ENCODE measurements around the gene TBC1D19.

TBC1D19 gene

DNA sequence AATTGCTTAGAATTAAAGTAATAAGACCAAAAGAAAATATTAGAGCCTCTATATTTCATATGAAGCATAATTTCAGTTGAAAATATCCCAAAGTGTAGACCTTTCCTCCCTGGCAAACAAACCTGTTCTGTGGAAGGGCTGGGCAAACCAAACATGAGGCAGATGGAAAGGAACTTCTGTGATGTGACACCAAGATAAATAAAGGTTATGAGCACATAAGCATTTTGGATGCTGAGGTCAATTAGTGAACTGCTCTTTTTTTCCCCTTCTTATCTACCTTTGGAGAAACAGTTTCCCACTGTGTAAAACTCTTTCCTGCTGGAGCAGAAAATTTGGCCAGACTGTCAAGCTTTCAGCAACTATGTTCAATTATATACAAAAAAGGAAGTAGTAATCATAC is 167.1 kb downstream of the TBC1D19 start:
- Mint-ChIP-seq H3K27me3 (no peaks in the 10 kb centered on the region), H3K9me3 (no peaks in the 10 kb centered on the region), H3K4me1 (peaks cover 26% of the 10 kb centered on the region), H3K27ac (no peak overlapping the region), H3K36me3 (ENCODE audit: low read depth) (peaks cover 9% of the 10 kb centered on the region), H3K4me3 (no peak overlapping the region)
- DNase-seq (no peak), ATAC-seq (no peak)

DNA sequence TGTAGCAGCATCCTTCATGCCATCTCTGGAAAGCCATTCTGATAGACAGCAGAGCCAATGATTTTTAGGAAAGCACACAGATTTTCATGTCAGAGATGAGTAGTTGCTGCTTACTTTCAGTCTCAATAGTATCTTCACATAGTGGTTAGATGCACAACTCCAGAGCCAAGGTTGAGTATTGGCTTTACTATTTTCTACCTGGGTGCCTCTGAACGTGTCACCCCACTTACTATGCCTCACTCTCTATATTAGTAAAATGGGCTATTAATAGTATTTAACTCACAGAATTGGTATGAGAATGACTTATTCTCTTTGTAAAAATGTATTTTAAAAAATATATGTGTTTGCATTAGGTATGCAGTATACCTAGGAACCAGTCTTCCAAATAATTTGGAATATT is 168.0 kb downstream of the TBC1D19 start:
- H3K9me3 Mint-ChIP-seq: no peaks in the 10 kb centered on the region
- H3K36me3 Mint-ChIP-seq (ENCODE audit: low read depth): peaks cover 2% of the 10 kb centered on the region
- no peak overlapping the region for H3K4me3 Mint-ChIP-seq
- ATAC-seq (peak; percentile 79), DNase-seq (no peak)
- H3K4me1 Mint-ChIP-seq: peaks cover 19% of the 10 kb centered on the region
- no peaks in the 10 kb centered on the region for H3K27me3 Mint-ChIP-seq
- no peak overlapping the region for H3K27ac Mint-ChIP-seq

GRCh38 chr4:26753187-26753586 is 169.3 kb downstream of the TBC1D19 start:
- H3K36me3 Mint-ChIP-seq (ENCODE audit: low read depth): peaks cover 4% of the 10 kb centered on the region
- no peak overlapping the region for H3K4me3 Mint-ChIP-seq
- H3K27ac Mint-ChIP-seq: no peak overlapping the region
- no peaks in the 10 kb centered on the region for H3K27me3 Mint-ChIP-seq
- DNase-seq (no peak), ATAC-seq (no peak)
- H3K4me1 Mint-ChIP-seq: peaks cover 12% of the 10 kb centered on the region
- no peaks in the 10 kb centered on the region for H3K9me3 Mint-ChIP-seq

- no peak overlapping the region for H3K4me3 Mint-ChIP-seq
- no peaks in the 10 kb centered on the region for H3K9me3 Mint-ChIP-seq
- no peak overlapping the region for H3K27ac Mint-ChIP-seq
- no peaks in the 10 kb centered on the region for H3K27me3 Mint-ChIP-seq
- peaks cover 4% of the 10 kb centered on the region for H3K36me3 Mint-ChIP-seq (ENCODE audit: low read depth)
- H3K4me1 Mint-ChIP-seq: peaks cover 9% of the 10 kb centered on the region
- ATAC-seq: no peak
- no peak for DNase-seq
Measured at GRCh38 chr4:26753617-26754016, 169.7 kb downstream of the TBC1D19 start.

DNA sequence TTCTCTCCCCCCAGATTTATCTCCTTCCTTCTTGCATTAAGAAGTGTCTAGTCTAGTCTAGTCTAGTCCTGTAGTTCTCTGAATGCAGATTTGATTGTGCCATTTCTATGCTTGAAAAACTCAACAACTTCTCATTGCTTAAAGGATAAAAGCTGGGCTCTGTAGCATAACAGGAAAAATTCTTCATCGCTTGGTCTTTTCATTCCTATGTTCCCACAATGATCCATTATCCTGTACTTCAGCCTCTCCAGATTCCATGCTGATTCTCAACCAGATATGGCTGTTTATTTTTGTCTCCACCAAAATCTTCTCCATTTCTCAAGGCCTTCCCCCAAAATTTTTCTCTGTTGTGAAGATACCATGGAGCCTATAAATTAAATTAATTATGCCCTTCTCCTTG is 173.9 kb downstream of the TBC1D19 start:
- Mint-ChIP-seq H3K4me3 (no peak overlapping the region), H3K36me3 (ENCODE audit: low read depth) (peaks cover 5% of the 10 kb centered on the region), H3K27me3 (no peaks in the 10 kb centered on the region), H3K9me3 (no peaks in the 10 kb centered on the region), H3K27ac (no peak overlapping the region), H3K4me1 (peaks cover 2% of the 10 kb centered on the region)
- DNase-seq (no peak), ATAC-seq (no peak)

DNA sequence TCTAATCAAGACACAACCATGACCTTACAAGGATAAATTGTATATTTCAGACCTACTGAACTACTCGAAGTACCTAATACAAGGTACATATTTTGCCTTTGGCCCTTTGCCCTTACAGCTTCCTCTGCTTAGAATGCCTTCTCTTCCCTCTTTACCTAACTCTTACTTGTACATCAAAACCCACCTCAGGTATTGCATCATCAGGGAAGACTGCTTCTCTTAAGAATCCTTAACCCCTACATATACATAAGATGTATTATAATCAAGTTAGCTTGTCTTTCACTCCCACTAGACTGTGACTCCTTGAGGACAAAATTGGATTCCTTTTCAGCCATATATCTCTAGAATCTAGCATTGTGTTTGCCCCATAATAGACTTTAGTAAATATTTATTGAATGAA is 175.0 kb downstream of the TBC1D19 start:
- ATAC-seq (no peak), DNase-seq (no peak)
- Mint-ChIP-seq H3K4me3 (no peak overlapping the region), H3K27me3 (no peaks in the 10 kb centered on the region), H3K36me3 (ENCODE audit: low read depth) (peaks cover 5% of the 10 kb centered on the region), H3K27ac (no peak overlapping the region), H3K4me1 (peaks cover 2% of the 10 kb centered on the region), H3K9me3 (no peaks in the 10 kb centered on the region)

DNA sequence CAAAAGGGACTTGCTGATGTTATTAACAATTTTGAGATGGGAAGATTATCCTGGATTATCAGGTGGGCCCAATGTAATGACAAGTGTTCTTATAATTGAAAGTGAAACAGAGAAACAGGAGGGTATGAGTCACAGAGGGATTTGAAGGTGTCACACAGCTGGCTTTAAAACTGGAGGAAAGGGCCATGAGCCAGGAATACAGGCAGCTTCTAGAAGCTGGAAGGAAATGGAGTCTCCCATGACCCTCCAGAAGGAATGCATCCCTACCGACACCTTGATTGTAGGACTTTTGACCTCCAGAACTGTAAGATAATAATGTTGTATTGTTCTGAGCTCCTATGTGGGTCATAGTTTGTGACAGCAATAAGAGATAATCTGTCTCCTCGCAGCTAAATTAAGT is 178.8 kb downstream of the TBC1D19 start:
- H3K4me3 Mint-ChIP-seq: no peak overlapping the region
- H3K27ac Mint-ChIP-seq: no peak overlapping the region
- no peak for DNase-seq
- ATAC-seq: no peak
- peaks cover 4% of the 10 kb centered on the region for H3K36me3 Mint-ChIP-seq (ENCODE audit: low read depth)
- no peaks in the 10 kb centered on the region for H3K9me3 Mint-ChIP-seq
- no peaks in the 10 kb centered on the region for H3K27me3 Mint-ChIP-seq
- H3K4me1 Mint-ChIP-seq: peaks cover 2% of the 10 kb centered on the region

DNA sequence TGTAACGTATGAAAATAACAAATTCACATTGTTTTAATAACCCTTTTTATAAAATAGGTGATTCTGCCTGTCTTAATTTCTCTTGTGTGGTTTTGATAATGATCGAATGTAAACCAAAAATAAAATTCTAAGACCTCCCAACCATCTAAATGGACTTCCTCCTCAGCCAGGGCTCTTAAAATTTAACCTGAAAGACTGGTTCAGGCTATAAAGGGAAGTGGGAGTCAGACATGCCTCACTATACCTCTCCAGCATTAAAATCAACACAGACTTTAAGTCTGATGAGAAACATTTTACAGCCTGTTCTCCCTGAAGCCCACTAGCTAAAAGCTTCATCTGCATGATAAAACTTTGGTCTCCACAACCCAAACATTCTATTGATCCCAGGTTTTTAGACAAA is 179.2 kb downstream of the TBC1D19 start:
- peaks cover 2% of the 10 kb centered on the region for H3K4me1 Mint-ChIP-seq
- DNase-seq (no peak), ATAC-seq (no peak)
- H3K4me3 Mint-ChIP-seq: no peak overlapping the region
- no peaks in the 10 kb centered on the region for H3K27me3 Mint-ChIP-seq
- H3K27ac Mint-ChIP-seq: no peak overlapping the region
- H3K36me3 Mint-ChIP-seq (ENCODE audit: low read depth): peaks cover 4% of the 10 kb centered on the region
- no peaks in the 10 kb centered on the region for H3K9me3 Mint-ChIP-seq

DNA sequence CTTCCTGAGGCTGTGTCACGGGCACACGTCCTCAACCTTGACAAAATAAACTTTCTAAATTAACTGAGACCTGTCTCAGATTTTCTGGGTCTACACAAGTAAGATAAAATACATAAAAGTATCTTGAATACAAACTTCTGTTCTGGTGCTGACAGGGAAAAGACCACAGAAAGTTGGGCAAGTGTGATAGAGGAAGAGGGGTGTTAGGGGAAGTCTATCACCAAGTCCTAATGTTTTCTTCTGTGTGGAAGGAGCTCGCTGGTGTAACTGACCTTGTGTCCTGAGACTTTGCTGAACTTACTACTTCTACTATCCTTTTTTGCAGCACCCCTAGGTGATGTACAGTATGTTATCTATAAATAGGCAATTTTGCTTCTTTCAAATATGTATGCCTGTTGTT is 179.8 kb downstream of the TBC1D19 start:
- no peaks in the 10 kb centered on the region for H3K9me3 Mint-ChIP-seq
- peaks cover 2% of the 10 kb centered on the region for H3K4me1 Mint-ChIP-seq
- H3K4me3 Mint-ChIP-seq: no peak overlapping the region
- DNase-seq (no peak), ATAC-seq (no peak)
- no peak overlapping the region for H3K27ac Mint-ChIP-seq
- peaks cover 4% of the 10 kb centered on the region for H3K36me3 Mint-ChIP-seq (ENCODE audit: low read depth)
- H3K27me3 Mint-ChIP-seq: no peaks in the 10 kb centered on the region

DNA sequence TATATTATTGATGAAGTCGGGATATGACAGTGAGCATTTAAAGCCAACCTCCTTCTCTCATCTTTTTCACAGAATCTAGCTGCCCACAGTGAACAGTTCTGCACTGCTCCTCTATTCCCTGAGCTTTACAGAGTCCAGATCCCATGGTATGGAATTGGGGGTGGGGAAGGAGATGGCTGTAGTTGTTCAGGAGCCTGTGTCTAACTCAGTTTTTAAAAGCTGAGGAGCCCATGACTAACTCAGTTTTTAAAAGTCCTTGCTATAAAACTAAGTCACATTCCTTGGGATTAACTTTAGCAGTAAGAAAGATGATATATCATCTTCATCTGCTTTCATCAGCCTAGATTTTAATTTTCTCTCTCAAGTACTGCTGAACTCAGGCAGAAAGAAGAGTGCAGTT is 180.3 kb downstream of the TBC1D19 start:
- peaks cover 2% of the 10 kb centered on the region for H3K4me1 Mint-ChIP-seq
- no peak for ATAC-seq
- H3K27ac Mint-ChIP-seq: no peak overlapping the region
- no peak overlapping the region for H3K4me3 Mint-ChIP-seq
- no peaks in the 10 kb centered on the region for H3K9me3 Mint-ChIP-seq
- no peak for DNase-seq
- no peaks in the 10 kb centered on the region for H3K27me3 Mint-ChIP-seq
- H3K36me3 Mint-ChIP-seq (ENCODE audit: low read depth): peaks cover 4% of the 10 kb centered on the region

- H3K27ac Mint-ChIP-seq: no peak overlapping the region
- no peaks in the 10 kb centered on the region for H3K27me3 Mint-ChIP-seq
- DNase-seq: no peak
- H3K4me1 Mint-ChIP-seq: peaks cover 2% of the 10 kb centered on the region
- no peak overlapping the region for H3K4me3 Mint-ChIP-seq
- H3K9me3 Mint-ChIP-seq: no peaks in the 10 kb centered on the region
- H3K36me3 Mint-ChIP-seq (ENCODE audit: low read depth): peaks cover 3% of the 10 kb centered on the region
- no peak for ATAC-seq
Measured at GRCh38 chr4:26765515-26765914, 181.6 kb downstream of the TBC1D19 start.

DNA sequence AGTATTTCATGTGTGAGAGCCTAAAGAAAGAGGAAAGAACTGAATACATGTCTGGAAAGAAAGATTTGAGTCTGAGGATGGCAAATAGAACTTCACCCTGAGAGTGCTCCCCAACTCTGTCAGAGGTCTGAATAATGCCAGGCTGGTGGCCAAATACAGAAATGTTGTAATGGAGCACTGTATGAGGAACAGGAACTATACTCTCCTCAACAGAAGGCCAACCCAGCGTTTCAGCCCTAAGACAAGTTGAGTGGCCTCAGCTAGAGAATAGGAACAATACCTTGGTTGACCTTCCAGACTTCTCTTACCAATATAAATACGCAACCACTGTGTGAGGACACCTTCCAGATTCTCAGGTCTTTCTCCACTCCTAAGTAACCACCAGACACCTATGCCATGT is 182.3 kb downstream of the TBC1D19 start:
- H3K27ac Mint-ChIP-seq: no peak overlapping the region
- H3K4me1 Mint-ChIP-seq: peaks cover 2% of the 10 kb centered on the region
- no peaks in the 10 kb centered on the region for H3K27me3 Mint-ChIP-seq
- no peak overlapping the region for H3K4me3 Mint-ChIP-seq
- DNase-seq (no peak), ATAC-seq (no peak)
- no peaks in the 10 kb centered on the region for H3K9me3 Mint-ChIP-seq
- peaks cover 5% of the 10 kb centered on the region for H3K36me3 Mint-ChIP-seq (ENCODE audit: low read depth)

- H3K4me1 Mint-ChIP-seq: no peaks in the 10 kb centered on the region
- ATAC-seq (no peak), DNase-seq (no peak)
- no peak overlapping the region for H3K27ac Mint-ChIP-seq
- no peaks in the 10 kb centered on the region for H3K27me3 Mint-ChIP-seq
- no peaks in the 10 kb centered on the region for H3K9me3 Mint-ChIP-seq
- H3K4me3 Mint-ChIP-seq: no peak overlapping the region
- peaks cover 5% of the 10 kb centered on the region for H3K36me3 Mint-ChIP-seq (ENCODE audit: low read depth)
Measured at GRCh38 chr4:26772096-26772873, 188.4 kb downstream of the TBC1D19 start.

- Mint-ChIP-seq H3K27ac (no peak overlapping the region), H3K4me1 (no peaks in the 10 kb centered on the region), H3K9me3 (no peaks in the 10 kb centered on the region), H3K36me3 (ENCODE audit: low read depth) (no peaks in the 10 kb centered on the region), H3K27me3 (no peaks in the 10 kb centered on the region), H3K4me3 (no peak overlapping the region)
- ATAC-seq: no peak
- no peak for DNase-seq
Measured at GRCh38 chr4:26779224-26779623, 195.3 kb downstream of the TBC1D19 start.

DNA sequence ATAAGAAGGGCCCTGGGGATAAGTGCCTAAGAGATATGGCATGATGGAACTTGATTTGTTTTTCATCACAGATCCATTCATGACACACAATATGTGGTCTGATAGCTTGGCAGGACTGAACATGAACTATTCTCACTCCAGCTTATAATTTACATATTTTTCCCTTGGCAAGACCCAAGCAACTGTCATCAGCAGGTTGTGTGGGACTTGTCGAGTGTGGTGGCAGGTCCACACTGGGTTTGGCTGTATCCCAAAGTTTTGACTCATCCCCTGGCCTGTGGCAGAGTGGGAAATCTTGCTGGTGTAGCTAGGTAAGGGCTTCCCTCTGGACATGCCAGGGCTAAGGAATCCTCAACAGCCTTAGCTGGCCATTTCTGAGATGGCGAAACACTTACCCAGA is 195.8 kb downstream of the TBC1D19 start:
- no peak overlapping the region for H3K27ac Mint-ChIP-seq
- H3K4me3 Mint-ChIP-seq: no peak overlapping the region
- no peaks in the 10 kb centered on the region for H3K27me3 Mint-ChIP-seq
- ATAC-seq (no peak), DNase-seq (no peak)
- no peaks in the 10 kb centered on the region for H3K9me3 Mint-ChIP-seq
- H3K36me3 Mint-ChIP-seq (ENCODE audit: low read depth): no peaks in the 10 kb centered on the region
- H3K4me1 Mint-ChIP-seq: no peaks in the 10 kb centered on the region

DNA sequence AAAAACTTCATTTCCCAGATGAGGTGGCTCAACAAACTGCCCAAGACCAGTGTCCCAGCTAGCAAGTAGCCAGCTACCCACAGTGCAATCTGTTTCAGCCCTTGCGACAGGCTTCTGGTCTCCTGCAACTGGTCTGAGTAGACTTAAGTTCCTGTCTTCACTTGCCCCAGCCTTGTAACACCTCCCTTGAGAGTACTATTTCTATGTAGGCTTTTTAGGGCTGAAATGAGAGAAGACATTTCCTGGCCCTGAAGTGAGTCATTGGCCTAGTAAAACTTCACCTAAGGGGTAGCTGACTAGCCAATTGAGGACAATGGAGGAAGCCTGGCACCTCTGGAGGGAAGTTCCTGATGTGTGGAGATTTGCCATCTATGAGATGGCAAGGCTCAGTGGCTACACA is 196.7 kb downstream of the TBC1D19 start:
- Mint-ChIP-seq H3K27ac (no peak overlapping the region), H3K27me3 (no peaks in the 10 kb centered on the region), H3K4me1 (no peaks in the 10 kb centered on the region), H3K36me3 (ENCODE audit: low read depth) (no peaks in the 10 kb centered on the region), H3K9me3 (no peaks in the 10 kb centered on the region), H3K4me3 (no peak overlapping the region)
- DNase-seq: no peak
- peak; percentile 57 for ATAC-seq

All from activated naive CD8-positive, alpha-beta T cell treated with anti-CD3 and anti-CD28 coated beads, Interleukin-2, amount 50 U/mL, for 24 hours (primary cell).